Body of pancreas (tissue), 4 donors: ENCODE data around the gene P4HB. TPM values are rescaled to one million over a fixed set of nuclear protein-coding genes. Genes with fewer than 3 reads are reported as not detected.
A peak's percentile ranks its signal among the peaks of the same experiment; 100 is the strongest.

Source experiments
- ATAC-seq: fragments of 150-250 bp; one replicate; pipeline ENCODE4 v1.9.1; 2016
- DNase-seq, 4 donors: peaks; one replicate each; pipeline ENCODE4 v3.0.0-alpha.2; 2019
- H3K27ac ChIP-seq, 4 donors: fragments of 200-600 bp; sonication (generic); 1 replicate in 3 of 4; 2 replicates in 1 of 4; pipeline versions ENCODE4 v1.5.1 to v1.6.1; 2016 to 2019; ENCODE audit warnings: mild to moderate bottlenecking in 1 of 4, mixed read lengths in 1 of 4, moderate library complexity in 1 of 4
- H3K27me3 ChIP-seq, 2 donors: fragments of 200-600 bp; sonication (generic); one replicate each; pipeline ENCODE4 v1.6.0; 2016; ENCODE audit warnings: mild to moderate bottlenecking in 1 of 2
- H3K36me3 ChIP-seq, 2 donors: fragments of 200-600 bp; sonication (generic); replicated peaks in 1 of 2; 2 replicates each; pipeline ENCODE4 v1.5.1; 2016; ENCODE audit warnings: low read depth in 2 of 2; ENCODE audit not compliant: insufficient read depth in 1 of 2
- H3K4me1 ChIP-seq: fragments of 200-600 bp; sonication (generic); one replicate; pipeline ENCODE4 v1.6.0; 2016
- H3K4me3 ChIP-seq, 2 donors: fragments of 200-600 bp; sonication (generic); 1 replicate in 1 of 2; 2 replicates in 1 of 2; pipeline ENCODE4 v1.5.1; 2016 to 2019
- H3K9me3 ChIP-seq, 3 donors: fragments of 200-600 bp; sonication (generic); 1 replicate in 2 of 3; 2 replicates in 1 of 3; pipeline ENCODE4 v1.5.1; 2016
- CTCF ChIP-seq, 7 experiments: fragments of 450-650 bp in 4 of 7; fragments of 200-600 bp in 3 of 7; sonication (generic) in 3 of 7; IDR thresholded peaks; one replicate each; pipeline ENCODE4 v1.5.1; 2016 to 2019; ENCODE audit warnings: antibody characterized with exemption in 7 of 7
- POLR2A ChIP-seq, 3 donors: fragments of 450-650 bp; IDR thresholded peaks; one replicate each; pipeline ENCODE4 v1.6.1; 2016; ENCODE audit warnings: antibody characterized with exemption in 3 of 3, mild to moderate bottlenecking in 2 of 3
- WGBS, 2 donors: methylation state at CpG; one replicate each; pipeline ENCODE4 v1.1.5; 2017; 5-methylcytosine and 5-hydroxymethylcytosine counted together
- intact Hi-C: fragments of 100-400 bp; cut with DNase I; formaldehyde crosslinking; loops from one replicate; pipeline ENCODE4 v1.15.1; 2023
- total RNA-seq, 2 donors: library from RNA; depleted of rRNA; stranded (reverse); fragments of >200 nt; gene quantifications; one replicate each; pipeline ENCODE4 v1.1.0, GENCODE V29; 2016

The P4HB gene
- total RNA-seq, 2 donors from 2014 or later = 1,462 to 4,394 TPM

- WGBS, 2 donors = 67 to 76% methylated on average over 8 to 9 of the region's 9 CpGs
- ATAC-seq = no peak
- no peak for DNase-seq
Measured at GRCh38 chr17:81837641-81838040, 22.7 kb downstream of the P4HB start.

GRCh38 chr17:81834831-81835267 lies 25.5 kb downstream of the P4HB start, which contains the start of gene PPP1R27:
TSS of gene PPP1R27 (minus strand) at chr17:81835050. CDS start at chr17:81834953, 97 bp downstream.
- 82 to 87% methylated on average over 11 to 15 of the region's 26 CpGs for WGBS, 2 donors
- Histone ChIP-seq H3K9me3 (no peaks in the 10 kb centered on the region), H3K36me3 (no peaks in the 10 kb centered on the region), H3K4me3 (no peak within 1 kb of the TSS), H3K27me3 (no peaks in the 10 kb centered on the region), H3K27ac (peak within 1 kb of the TSS in 3 of 4 donors; percentile 91 to 95 (median 93)), H3K4me1 (peaks cover 24% of the 10 kb centered on the region)
- intact Hi-C loops = no loop called here
- no peak for DNase-seq
- TF ChIP-seq CTCF (IDR thresholded peaks at IDR 0.05) (no peak), POLR2A (IDR thresholded peaks at IDR 0.05) (no peak)
- no peak for ATAC-seq

More at GRCh38 chr17:81837641-81838040, 22.7 kb downstream of the P4HB start:
- intact Hi-C loops = no loop called here
- H3K4me3 ChIP-seq = no peak overlapping the region
- no peaks in the 10 kb centered on the region for H3K27me3 ChIP-seq
- H3K36me3 ChIP-seq = no peaks in the 10 kb centered on the region
- H3K9me3 ChIP-seq = no peaks in the 10 kb centered on the region
- TF ChIP-seq POLR2A (IDR thresholded peaks at IDR 0.05) (no peak), CTCF (IDR thresholded peaks at IDR 0.05) (no peak)
- H3K27ac ChIP-seq = no peak overlapping the region
- peaks cover 31% of the 10 kb centered on the region for H3K4me1 ChIP-seq

- TF ChIP-seq CTCF (IDR thresholded peaks at IDR 0.05) = no peak
- TF ChIP-seq POLR2A (IDR thresholded peaks at IDR 0.05) = no peak
- ATAC-seq = no peak
- Histone ChIP-seq H3K4me1 (peaks cover 24% of the 10 kb centered on the region), H3K9me3 (no peaks in the 10 kb centered on the region), H3K27ac (peak overlapping the region; percentile 87 to 95 (median 92)), H3K4me3 (peak overlapping the region in 1 of 2 donors; percentile 22), H3K27me3 (no peaks in the 10 kb centered on the region), H3K36me3 (no peaks in the 10 kb centered on the region)
- 82 to 85% methylated on average over 24 to 31 of the region's 31 CpGs for WGBS, 2 donors
- DNase-seq = no peak
- intact Hi-C loops = no loop called here
Measured at GRCh38 chr17:81833921-81834830, 26.2 kb downstream of the P4HB start.

- H3K27ac ChIP-seq = peak within 1 kb of the TSS; percentile 87 to 95 (median 92)
- H3K4me3 ChIP-seq = peak within 1 kb of the TSS; percentile 53 to 61
- H3K36me3 ChIP-seq = no peaks in the 10 kb centered on the region
- ATAC-seq (peak; percentile 94), DNase-seq (peak; percentile 96 to 97 (median 96))
- H3K9me3 ChIP-seq = no peaks in the 10 kb centered on the region
- peak in 1 of 7 experiments; percentile 7 for TF ChIP-seq CTCF (IDR thresholded peaks at IDR 0.05)
- TF ChIP-seq POLR2A (IDR thresholded peaks at IDR 0.05) = peak; percentile 80 to 93 (median 91)
- intact Hi-C loops = no loop called here
- peaks cover 31% of the 10 kb centered on the region for H3K4me1 ChIP-seq
- H3K27me3 ChIP-seq = no peaks in the 10 kb centered on the region
- WGBS, 2 donors = 0 to 2% methylated on average over 11 to 69 of the region's 76 CpGs
Measured at GRCh38 chr17:81833160-81833920, 27.0 kb downstream of the P4HB start, which contains the start of gene MCRIP1. TSS of gene MCRIP1 (minus strand) at chr17:81833291. CDS start at chr17:81824506, 8,785 bp downstream.
